ENCODE data around the gene U2AF2. TPM values are rescaled to one million over a fixed set of nuclear protein-coding genes. Genes with fewer than 3 reads are reported as not detected.
A peak's percentile ranks its signal among the peaks of the same experiment; 100 is the strongest.

Gene U2AF2
- total and polyA plus RNA-seq, 2 of the 8 experiments (the other 6 are each of a cell fraction or from before 2014, with no cell fraction given), result 162 to 252 TPM

DNA sequence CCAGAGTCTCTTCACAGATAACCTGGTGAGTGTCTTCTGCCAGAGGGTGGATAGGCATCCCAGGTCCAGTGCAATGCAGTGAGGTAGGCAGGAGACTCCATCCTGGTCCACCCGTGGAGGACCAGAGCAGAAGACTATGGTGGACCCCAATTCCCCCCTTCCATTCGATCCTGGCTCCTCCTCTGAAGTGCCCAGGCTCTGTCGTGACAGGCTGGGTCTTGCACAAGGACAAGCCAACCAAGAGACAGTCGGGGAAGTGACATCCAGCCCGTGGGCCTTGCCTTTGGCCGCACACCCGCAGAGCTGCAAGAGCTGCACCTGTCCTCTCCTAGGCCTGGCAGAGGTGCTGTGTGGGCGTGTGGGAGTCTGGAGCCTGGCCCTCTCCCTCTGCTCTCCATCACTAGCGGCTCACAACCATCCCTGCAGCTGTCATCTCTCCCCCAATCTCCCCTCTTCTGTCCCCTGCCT lies 33.6 kb upstream of the U2AF2 start:
- no peaks in the 10 kb centered on the region for H3K23me2 ChIP-seq (ENCODE audit: low read depth, low read length)
- no peak overlapping the region for H2BK120ac ChIP-seq (replicated peaks; ENCODE audit: low read depth, low read length)
- DNase-seq (ENCODE audit: low read depth in 1 of 2, low spot score in 2 of 2), result no peak
- no peak overlapping the region for H3K4me3 ChIP-seq (ENCODE audit: extremely low read depth in 1 of 4, insufficient read depth in 2 of 4, low read depth in 3 of 4, low read length in 4 of 4)
- no peaks in the 10 kb centered on the region for H3K79me1 ChIP-seq (ENCODE audit: low read depth, low read length)
- CTCF ChIA-PET (ENCODE audit: partially characterized antibody), result interaction anchor here (0.6 to 8.0 kb wide), 4 partner anchors 11 to 478 kb away, joined by 3 to 38 read pairs (median 9); partner anchors contain the start of gene ZNF865
- no peak overlapping the region for H3K18ac ChIP-seq (ENCODE audit: extremely low read depth, low read length)
- WGBS, 2 experiments (ENCODE audit: extremely low coverage in 1 of 2, insufficient coverage in 1 of 2, insufficient read length in 1 of 2, insufficient replicate concordance in 2 of 2, low coverage in 1 of 2, low lambda C conversion rate in 2 of 2, missing lambda C conversion rate in 1 of 2), result 94% methylated on average over 8 of the region's 9 CpGs; no CpG with 5 or more reads in 1 of the 2 experiments
- peaks cover 0 to 16% (median 4%) of the 10 kb centered on the region in 4 experiments; a peak in 5 of 8 replicates for H3K36me3 ChIP-seq (ENCODE audit: control insufficient read depth in 2 of 4, insufficient read depth in 4 of 4, low read length in 3 of 4)
- no peak overlapping the region for H2AK5ac ChIP-seq (ENCODE audit: low read depth, low read length)
- no peak overlapping the region for H2BK20ac ChIP-seq (ENCODE audit: low read length)
- peaks cover 1 to 5% of the 10 kb centered on the region in 2 experiments for H4K20me1 ChIP-seq (replicated peaks in 1 of 2; ENCODE audit: control insufficient read depth in 1 of 2, insufficient read depth in 2 of 2, low read length in 2 of 2)
- H3K56ac ChIP-seq (replicated peaks; ENCODE audit: insufficient read length, low read depth, low read length), result no peak overlapping the region
- no peak overlapping the region for H2BK5ac ChIP-seq (ENCODE audit: low read depth, low read length)
- H2BK12ac ChIP-seq (ENCODE audit: low read depth, low read length), result no peak overlapping the region
- no peaks in the 10 kb centered on the region; a peak in 1 of 4 replicates for H3K9me3 ChIP-seq (ENCODE audit: insufficient read depth in 2 of 2, low read depth in 1 of 2, low read length in 1 of 2)
- no peak overlapping the region for H3K4me2 ChIP-seq (ENCODE audit: insufficient read depth in 1 of 2, low read depth in 2 of 2, low read length in 2 of 2)
- no peak for FAIRE-seq
- H3K27me3 ChIP-seq (replicated peaks in 1 of 4; ENCODE audit: control insufficient read depth in 3 of 4, extremely low read depth in 1 of 4, insufficient read depth in 3 of 4, low read length in 3 of 4), result peaks cover 0 to 2% (median 0%) of the 10 kb centered on the region in 4 experiments; a peak in 1 of 7 replicates
- no peak overlapping the region for H2AFZ ChIP-seq (ENCODE audit: low read length)
- POLR2A ChIA-PET (ENCODE audit: partially characterized antibody), result interaction anchor here (0.6 to 6.8 kb wide), 7 partner anchors 10 to 214 kb away, joined by 3 to 32 read pairs (median 4); partner anchors contain the start of genes FIZ1, UBE2S, ZNF524 and ZNF865
- peaks cover 0 to 3% (median 0%) of the 10 kb centered on the region in 4 experiments; a peak in 3 of 7 replicates for H3K4me1 ChIP-seq (replicated peaks in 1 of 4; ENCODE audit: control insufficient read depth in 3 of 4, insufficient read depth in 4 of 4, low read length in 3 of 4)
- H2BK15ac ChIP-seq (ENCODE audit: low read length), result no peak overlapping the region
- H4K8ac ChIP-seq (ENCODE audit: extremely low read depth, insufficient read depth, low read length), result no peak overlapping the region
- H3K79me2 ChIP-seq (ENCODE audit: control insufficient read depth in 1 of 2, insufficient read depth in 2 of 2, low read length in 2 of 2), result no peaks in the 10 kb centered on the region
- no peak overlapping the region for H4K91ac ChIP-seq (replicated peaks; ENCODE audit: insufficient read length, low read length)
- H3K27ac ChIP-seq (ENCODE audit: low read depth, low read length), result no peak overlapping the region
- H3K23ac ChIP-seq (ENCODE audit: insufficient read length), result no peak overlapping the region
- H3K9ac ChIP-seq (replicated peaks in 1 of 4; ENCODE audit: extremely low read depth in 1 of 4, low read depth in 3 of 4, low read length in 3 of 4), result no peak overlapping the region
- no peak overlapping the region for H4K5ac ChIP-seq (ENCODE audit: insufficient read length, low read depth, low read length)
- no peak overlapping the region for H3K4ac ChIP-seq (replicated peaks; ENCODE audit: insufficient read length, low read depth, low read length)
- TF ChIP-seq JUND (IDR thresholded peaks at IDR 0.05; ENCODE audit: low read length) (no peak), KDM1A (IDR thresholded peaks at IDR 0.05; ENCODE audit: borderline replicate concordance, low read length) (no peak), TEAD4 (IDR thresholded peaks at IDR 0.05; ENCODE audit: low read depth, low read length) (no peak), POLR2AphosphoS5 (IDR thresholded peaks at IDR 0.05; ENCODE audit: low read depth, low read length) (peak; percentile 33; the same call in 1 of the 2 replicates)
- no peak overlapping the region for H3K14ac ChIP-seq (ENCODE audit: insufficient read length)

Measured in H1 (cell line).